MM.1S (cell line): ENCODE measurements around the gene NRG3.

ENCODE experiments used
- EZH2 ChIP-seq: fragments of 300-600 bp; sonication (generic); optimal IDR thresholded peaks from 2 replicates; pipeline ENCODE3; 2017; ENCODE audit warnings: low read depth, mild to moderate bottlenecking, antibody characterized with exemption, low read length, mixed read lengths
- TF ChIP-seq, protein P1 (sequence below): fragments of 300-600 bp; sonication (generic); IDR thresholded peaks from 2 replicates; pipeline ENCODE4 v1.5.1; 2016; ENCODE audit warnings: antibody characterized with exemption, low read length, mixed read lengths

DNA sequence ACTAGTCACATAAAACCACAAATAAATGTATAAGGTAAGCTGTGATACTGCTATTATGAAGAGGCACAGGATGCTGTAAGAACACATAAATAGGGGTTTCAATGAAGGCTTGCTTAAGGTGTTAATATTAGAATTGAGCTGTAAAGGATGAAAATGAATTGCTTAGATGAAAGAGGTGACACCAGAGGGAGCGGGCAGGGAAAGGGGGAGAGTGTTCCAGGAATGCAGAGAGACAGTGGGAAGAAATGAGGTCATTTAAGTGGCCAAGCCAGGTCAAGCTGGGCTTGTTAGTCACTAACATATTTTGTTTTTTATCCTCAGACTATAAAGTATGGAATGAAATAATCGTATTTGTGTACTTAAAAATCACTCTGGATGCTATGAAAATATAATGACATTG is 193.5 kb downstream of the NRG3 start:
- TF ChIP-seq EZH2: no peak
- TF ChIP-seq, protein P1, sequence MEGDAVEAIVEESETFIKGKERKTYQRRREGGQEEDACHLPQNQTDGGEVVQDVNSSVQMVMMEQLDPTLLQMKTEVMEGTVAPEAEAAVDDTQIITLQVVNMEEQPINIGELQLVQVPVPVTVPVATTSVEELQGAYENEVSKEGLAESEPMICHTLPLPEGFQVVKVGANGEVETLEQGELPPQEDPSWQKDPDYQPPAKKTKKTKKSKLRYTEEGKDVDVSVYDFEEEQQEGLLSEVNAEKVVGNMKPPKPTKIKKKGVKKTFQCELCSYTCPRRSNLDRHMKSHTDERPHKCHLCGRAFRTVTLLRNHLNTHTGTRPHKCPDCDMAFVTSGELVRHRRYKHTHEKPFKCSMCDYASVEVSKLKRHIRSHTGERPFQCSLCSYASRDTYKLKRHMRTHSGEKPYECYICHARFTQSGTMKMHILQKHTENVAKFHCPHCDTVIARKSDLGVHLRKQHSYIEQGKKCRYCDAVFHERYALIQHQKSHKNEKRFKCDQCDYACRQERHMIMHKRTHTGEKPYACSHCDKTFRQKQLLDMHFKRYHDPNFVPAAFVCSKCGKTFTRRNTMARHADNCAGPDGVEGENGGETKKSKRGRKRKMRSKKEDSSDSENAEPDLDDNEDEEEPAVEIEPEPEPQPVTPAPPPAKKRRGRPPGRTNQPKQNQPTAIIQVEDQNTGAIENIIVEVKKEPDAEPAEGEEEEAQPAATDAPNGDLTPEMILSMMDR: no peak
